ENCODE data around the gene NFIB.

DNA sequence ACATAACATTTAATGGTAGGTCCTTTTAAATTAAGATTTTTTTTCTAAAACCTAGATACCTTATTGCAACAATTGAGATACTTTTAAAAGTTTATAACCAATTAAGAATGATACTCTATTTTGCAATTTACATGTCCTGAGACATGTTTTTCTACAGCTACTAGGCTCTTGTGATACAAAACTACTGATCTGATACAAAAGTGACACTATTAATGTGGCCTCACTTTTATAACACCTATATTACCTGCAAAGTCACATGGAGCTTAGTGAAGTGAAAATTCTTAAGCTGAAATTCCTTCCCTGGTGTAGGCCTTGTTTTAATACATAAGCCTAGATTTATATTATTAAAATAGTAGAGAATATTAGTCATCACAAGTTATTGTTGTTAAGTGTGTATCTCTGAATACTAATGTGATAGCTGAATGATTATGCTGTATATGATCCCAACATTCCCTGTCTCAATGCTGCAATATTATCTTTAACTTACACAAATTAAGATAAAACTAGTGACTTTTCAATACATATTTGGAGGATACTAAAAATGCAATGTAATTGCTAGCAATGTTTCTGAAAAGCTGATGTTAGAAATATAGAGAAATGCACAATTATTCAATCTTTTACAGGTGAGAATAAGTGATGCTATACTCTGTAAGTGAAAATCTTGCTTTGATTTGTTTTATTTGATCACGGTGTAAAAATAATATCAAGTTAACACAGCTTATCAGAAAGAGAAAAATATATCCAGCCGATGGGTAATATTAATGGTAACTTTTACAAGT lies 2.6 kb downstream of the NFIB start:
- TF ChIP-seq, protein P1, sequence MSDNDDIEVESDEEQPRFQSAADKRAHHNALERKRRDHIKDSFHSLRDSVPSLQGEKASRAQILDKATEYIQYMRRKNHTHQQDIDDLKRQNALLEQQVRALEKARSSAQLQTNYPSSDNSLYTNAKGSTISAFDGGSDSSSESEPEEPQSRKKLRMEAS (IDR thresholded peaks at IDR 0.05): no peak
- no peak for TF ChIP-seq RAD21 (IDR thresholded peaks at IDR 0.05 in 1 of 2, conservative IDR thresholded peaks at IDR 0.05 in 1 of 2; ENCODE audit: low read depth in 2 of 2, low read length in 2 of 2)
- TF ChIP-seq ASH2L (IDR thresholded peaks at IDR 0.05; ENCODE audit: low read length): no peak
- TF ChIP-seq BCL11A (IDR thresholded peaks at IDR 0.05; ENCODE audit: low read depth in 2 of 2, low read length in 2 of 2): no peak
- TF ChIP-seq, protein P2, sequence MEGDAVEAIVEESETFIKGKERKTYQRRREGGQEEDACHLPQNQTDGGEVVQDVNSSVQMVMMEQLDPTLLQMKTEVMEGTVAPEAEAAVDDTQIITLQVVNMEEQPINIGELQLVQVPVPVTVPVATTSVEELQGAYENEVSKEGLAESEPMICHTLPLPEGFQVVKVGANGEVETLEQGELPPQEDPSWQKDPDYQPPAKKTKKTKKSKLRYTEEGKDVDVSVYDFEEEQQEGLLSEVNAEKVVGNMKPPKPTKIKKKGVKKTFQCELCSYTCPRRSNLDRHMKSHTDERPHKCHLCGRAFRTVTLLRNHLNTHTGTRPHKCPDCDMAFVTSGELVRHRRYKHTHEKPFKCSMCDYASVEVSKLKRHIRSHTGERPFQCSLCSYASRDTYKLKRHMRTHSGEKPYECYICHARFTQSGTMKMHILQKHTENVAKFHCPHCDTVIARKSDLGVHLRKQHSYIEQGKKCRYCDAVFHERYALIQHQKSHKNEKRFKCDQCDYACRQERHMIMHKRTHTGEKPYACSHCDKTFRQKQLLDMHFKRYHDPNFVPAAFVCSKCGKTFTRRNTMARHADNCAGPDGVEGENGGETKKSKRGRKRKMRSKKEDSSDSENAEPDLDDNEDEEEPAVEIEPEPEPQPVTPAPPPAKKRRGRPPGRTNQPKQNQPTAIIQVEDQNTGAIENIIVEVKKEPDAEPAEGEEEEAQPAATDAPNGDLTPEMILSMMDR (IDR thresholded peaks at IDR 0.05; ENCODE audit: control extremely low read depth in 1 of 3, insufficient read depth in 1 of 3, low read depth in 1 of 3, low read length in 3 of 3): no peak
- TF ChIP-seq RFX5 (IDR thresholded peaks at IDR 0.05; ENCODE audit: borderline replicate concordance, low read depth, low read length): no peak
- TF ChIP-seq NRF1 (IDR thresholded peaks at IDR 0.05; ENCODE audit: low read depth, low read length): no peak
- TF ChIP-seq EP300 (IDR thresholded peaks at IDR 0.05; ENCODE audit: borderline replicate concordance in 1 of 2, low read depth in 2 of 2, low read length in 2 of 2): no peak
- TF ChIP-seq, protein P3, sequence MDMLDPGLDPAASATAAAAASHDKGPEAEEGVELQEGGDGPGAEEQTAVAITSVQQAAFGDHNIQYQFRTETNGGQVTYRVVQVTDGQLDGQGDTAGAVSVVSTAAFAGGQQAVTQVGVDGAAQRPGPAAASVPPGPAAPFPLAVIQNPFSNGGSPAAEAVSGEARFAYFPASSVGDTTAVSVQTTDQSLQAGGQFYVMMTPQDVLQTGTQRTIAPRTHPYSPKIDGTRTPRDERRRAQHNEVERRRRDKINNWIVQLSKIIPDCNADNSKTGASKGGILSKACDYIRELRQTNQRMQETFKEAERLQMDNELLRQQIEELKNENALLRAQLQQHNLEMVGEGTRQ (IDR thresholded peaks at IDR 0.05; ENCODE audit: low read length): no peak
- TF ChIP-seq POLR2A (IDR thresholded peaks at IDR 0.05; ENCODE audit: control extremely low read depth in 1 of 2, low read depth in 2 of 2, low read length in 2 of 2): no peak
- no peak for TF ChIP-seq EZH2 (IDR thresholded peaks at IDR 0.05; ENCODE audit: low read depth, low read length, severe bottlenecking)
- no peak for TF ChIP-seq CREB1 (IDR thresholded peaks at IDR 0.05)
- no peak for TF ChIP-seq FOSL1 (IDR thresholded peaks at IDR 0.05; ENCODE audit: insufficient read depth, low read depth, low read length)
